WTC11 (cell line): Measurements from ENCODE around the gene FAM118B.

Source experiments
- CREB1 ChIP-seq: sonication (generic); formaldehyde crosslinking; IDR thresholded peaks from 2 replicates; pipeline ENCODE4 v1.8.0; 2023; ENCODE audit warnings: mild to moderate bottlenecking, missing genetic modification reagents
- FOXJ3 ChIP-seq: sonication (generic); formaldehyde crosslinking; IDR thresholded peaks from 2 replicates; pipeline ENCODE4 v1.9.0; 2021; ENCODE audit warnings: missing genetic modification reagents, mild to moderate bottlenecking, borderline replicate concordance
- MAX ChIP-seq: sonication (generic); formaldehyde crosslinking; IDR thresholded peaks from 2 replicates; pipeline ENCODE4 v1.8.0; 2022; ENCODE audit warnings: mild to moderate bottlenecking, missing genetic modification reagents
- PRDM15 ChIP-seq: sonication (generic); formaldehyde crosslinking; IDR thresholded peaks from 2 replicates; pipeline ENCODE4 v1.8.0; 2022; ENCODE audit warnings: missing genetic modification reagents
- ZNF121 ChIP-seq: sonication (generic); formaldehyde crosslinking; IDR thresholded peaks from 2 replicates; pipeline ENCODE4 v1.8.0; 2023; ENCODE audit warnings: missing genetic modification reagents
- ZNF317 ChIP-seq: sonication (generic); formaldehyde crosslinking; IDR thresholded peaks from 2 replicates; pipeline ENCODE4 v1.8.1; 2023; ENCODE audit warnings: low read depth, mild to moderate bottlenecking, moderate library complexity, missing genetic modification reagents, borderline replicate concordance
- TF ChIP-seq, protein P1 (sequence below): fragments of 200-600 bp; IDR thresholded peaks from 2 replicates; pipeline ENCODE4 v1.8.0; 2022; ENCODE audit warnings: antibody characterized with exemption
- TF ChIP-seq, protein P2 (sequence below): fragments of 250-450 bp; sonication (Bioruptor Pico); IDR thresholded peaks from 2 replicates; pipeline ENCODE4 v2.1.2; 2022; ENCODE audit warnings: mild to moderate bottlenecking, moderate library complexity
- TF ChIP-seq, protein P3 (sequence below): sonication (generic); formaldehyde crosslinking; IDR thresholded peaks from 2 replicates; pipeline ENCODE4 v1.8.1; 2022; ENCODE audit warnings: low read depth, mild to moderate bottlenecking, moderate library complexity, missing genetic modification reagents, borderline replicate concordance
- TF ChIP-seq, protein P4 (sequence below): fragments of 250-450 bp; sonication (Bioruptor Pico); IDR thresholded peaks from 2 replicates; pipeline ENCODE4 v1.9.0; 2021; ENCODE audit warnings: mild to moderate bottlenecking

DNA sequence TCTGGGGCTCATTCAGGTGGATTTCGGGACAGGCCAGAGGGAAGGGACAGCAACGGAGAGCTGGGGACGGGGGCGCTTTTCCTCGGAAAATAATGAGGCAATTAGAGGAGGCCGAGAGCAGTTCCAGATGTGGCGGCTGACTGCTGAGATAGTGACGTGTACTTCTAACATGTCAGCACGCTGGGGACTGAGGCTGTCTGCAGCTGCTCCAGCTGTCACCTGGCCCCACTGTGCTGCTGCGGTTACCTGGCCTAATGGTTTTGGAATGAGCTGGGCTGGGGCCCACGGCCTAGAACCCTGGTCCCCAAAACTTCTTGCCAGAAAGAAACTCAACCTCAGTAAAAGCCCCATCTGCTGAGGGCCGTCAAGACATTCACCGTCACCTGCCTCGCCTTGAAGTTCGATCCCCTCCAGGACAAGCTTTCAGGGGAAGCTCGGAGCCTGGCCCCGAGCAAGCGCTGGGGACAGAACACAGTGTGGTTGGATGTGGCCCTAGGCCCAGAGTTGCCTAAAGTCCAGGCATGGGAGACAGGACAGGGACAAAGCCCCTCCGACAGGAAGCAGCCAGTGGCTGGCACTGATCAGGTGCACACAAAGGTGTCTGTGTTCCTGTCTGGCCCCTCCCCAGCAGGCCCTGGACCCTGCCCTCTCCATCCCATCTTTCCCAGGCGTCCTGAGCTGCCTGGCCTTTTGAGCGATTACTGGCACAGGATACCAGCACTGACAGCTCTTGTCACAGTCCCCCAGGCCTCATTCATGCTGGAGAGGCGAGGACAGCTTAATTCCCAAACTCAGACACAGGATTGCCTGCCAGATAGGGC is 22.3 kb upstream of the FAM118B start:
- TF ChIP-seq CREB1, result no peak
- TF ChIP-seq, protein P1, sequence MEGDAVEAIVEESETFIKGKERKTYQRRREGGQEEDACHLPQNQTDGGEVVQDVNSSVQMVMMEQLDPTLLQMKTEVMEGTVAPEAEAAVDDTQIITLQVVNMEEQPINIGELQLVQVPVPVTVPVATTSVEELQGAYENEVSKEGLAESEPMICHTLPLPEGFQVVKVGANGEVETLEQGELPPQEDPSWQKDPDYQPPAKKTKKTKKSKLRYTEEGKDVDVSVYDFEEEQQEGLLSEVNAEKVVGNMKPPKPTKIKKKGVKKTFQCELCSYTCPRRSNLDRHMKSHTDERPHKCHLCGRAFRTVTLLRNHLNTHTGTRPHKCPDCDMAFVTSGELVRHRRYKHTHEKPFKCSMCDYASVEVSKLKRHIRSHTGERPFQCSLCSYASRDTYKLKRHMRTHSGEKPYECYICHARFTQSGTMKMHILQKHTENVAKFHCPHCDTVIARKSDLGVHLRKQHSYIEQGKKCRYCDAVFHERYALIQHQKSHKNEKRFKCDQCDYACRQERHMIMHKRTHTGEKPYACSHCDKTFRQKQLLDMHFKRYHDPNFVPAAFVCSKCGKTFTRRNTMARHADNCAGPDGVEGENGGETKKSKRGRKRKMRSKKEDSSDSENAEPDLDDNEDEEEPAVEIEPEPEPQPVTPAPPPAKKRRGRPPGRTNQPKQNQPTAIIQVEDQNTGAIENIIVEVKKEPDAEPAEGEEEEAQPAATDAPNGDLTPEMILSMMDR, result no peak
- TF ChIP-seq FOXJ3 (CRISPR knock-in tag), result no peak
- no peak for TF ChIP-seq PRDM15 (CRISPR knock-in tag)
- TF ChIP-seq, protein P2, sequence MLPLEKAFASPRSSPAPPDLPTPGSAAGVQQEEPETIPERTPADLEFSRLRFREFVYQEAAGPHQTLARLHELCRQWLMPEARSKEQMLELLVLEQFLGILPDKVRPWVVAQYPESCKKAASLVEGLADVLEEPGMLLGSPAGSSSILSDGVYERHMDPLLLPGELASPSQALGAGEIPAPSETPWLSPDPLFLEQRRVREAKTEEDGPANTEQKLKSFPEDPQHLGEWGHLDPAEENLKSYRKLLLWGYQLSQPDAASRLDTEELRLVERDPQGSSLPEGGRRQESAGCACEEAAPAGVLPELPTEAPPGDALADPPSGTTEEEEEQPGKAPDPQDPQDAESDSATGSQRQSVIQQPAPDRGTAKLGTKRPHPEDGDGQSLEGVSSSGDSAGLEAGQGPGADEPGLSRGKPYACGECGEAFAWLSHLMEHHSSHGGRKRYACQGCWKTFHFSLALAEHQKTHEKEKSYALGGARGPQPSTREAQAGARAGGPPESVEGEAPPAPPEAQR, result no peak
- TF ChIP-seq MAX (CRISPR knock-in tag), result no peak
- TF ChIP-seq, protein P3, sequence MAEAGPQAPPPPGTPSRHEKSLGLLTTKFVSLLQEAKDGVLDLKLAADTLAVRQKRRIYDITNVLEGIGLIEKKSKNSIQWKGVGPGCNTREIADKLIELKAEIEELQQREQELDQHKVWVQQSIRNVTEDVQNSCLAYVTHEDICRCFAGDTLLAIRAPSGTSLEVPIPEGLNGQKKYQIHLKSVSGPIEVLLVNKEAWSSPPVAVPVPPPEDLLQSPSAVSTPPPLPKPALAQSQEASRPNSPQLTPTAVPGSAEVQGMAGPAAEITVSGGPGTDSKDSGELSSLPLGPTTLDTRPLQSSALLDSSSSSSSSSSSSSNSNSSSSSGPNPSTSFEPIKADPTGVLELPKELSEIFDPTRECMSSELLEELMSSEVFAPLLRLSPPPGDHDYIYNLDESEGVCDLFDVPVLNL, result no peak
- no peak for TF ChIP-seq ZNF121 (CRISPR knock-in tag)
- no peak for TF ChIP-seq ZNF317 (CRISPR knock-in tag)
- TF ChIP-seq, protein P4, sequence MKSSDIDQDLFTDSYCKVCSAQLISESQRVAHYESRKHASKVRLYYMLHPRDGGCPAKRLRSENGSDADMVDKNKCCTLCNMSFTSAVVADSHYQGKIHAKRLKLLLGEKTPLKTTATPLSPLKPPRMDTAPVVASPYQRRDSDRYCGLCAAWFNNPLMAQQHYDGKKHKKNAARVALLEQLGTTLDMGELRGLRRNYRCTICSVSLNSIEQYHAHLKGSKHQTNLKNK (CRISPR knock-in tag), result no peak
